GM10266 (cell line): Measurements from ENCODE around the gene HLA-C.

ENCODE experiments used
- DNase-seq: peaks from one replicate; pipeline ENCODE4 v3.0.0; 2012; ENCODE audit errors: extremely low spot score
- TF ChIP-seq, protein P1 (sequence below): IDR thresholded peaks from 2 replicates; pipeline ENCODE4 v1.5.1; 2012; ENCODE audit warnings: mild to moderate bottlenecking, low read depth; ENCODE audit not compliant: control insufficient read depth, insufficient read depth; ENCODE audit errors: missing control alignments

HLA-C gene

GRCh38 chr6:31307669-31308049 lies 35.8 kb upstream of the HLA-C start:
- TF ChIP-seq, protein P1, sequence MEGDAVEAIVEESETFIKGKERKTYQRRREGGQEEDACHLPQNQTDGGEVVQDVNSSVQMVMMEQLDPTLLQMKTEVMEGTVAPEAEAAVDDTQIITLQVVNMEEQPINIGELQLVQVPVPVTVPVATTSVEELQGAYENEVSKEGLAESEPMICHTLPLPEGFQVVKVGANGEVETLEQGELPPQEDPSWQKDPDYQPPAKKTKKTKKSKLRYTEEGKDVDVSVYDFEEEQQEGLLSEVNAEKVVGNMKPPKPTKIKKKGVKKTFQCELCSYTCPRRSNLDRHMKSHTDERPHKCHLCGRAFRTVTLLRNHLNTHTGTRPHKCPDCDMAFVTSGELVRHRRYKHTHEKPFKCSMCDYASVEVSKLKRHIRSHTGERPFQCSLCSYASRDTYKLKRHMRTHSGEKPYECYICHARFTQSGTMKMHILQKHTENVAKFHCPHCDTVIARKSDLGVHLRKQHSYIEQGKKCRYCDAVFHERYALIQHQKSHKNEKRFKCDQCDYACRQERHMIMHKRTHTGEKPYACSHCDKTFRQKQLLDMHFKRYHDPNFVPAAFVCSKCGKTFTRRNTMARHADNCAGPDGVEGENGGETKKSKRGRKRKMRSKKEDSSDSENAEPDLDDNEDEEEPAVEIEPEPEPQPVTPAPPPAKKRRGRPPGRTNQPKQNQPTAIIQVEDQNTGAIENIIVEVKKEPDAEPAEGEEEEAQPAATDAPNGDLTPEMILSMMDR: no peak
- no peak for DNase-seq

- TF ChIP-seq, protein P1: no peak
- no peak for DNase-seq
Observed at GRCh38 chr6:31305703-31306219, 33.9 kb upstream of the HLA-C start.

DNA sequence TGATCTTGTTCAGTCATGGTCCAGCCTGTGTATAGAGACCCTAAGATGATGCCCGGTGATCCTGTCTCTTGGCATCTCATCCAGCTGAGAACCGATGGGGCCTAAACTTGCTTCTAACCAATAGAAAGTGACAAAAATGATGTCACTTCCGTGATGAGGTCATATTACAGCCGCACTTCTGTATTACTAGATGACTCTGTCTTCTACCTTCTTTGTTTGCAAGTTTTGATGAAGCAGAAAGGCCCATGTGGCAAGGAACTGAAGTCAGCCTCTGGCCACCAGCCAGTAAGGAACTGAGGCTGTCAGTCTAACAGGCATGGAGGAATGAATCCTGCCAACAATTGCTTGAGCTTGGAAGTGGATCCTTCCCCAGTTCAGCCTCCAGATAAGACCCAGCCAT lies 32.8 kb upstream of the HLA-C start:
- no peak for DNase-seq
- TF ChIP-seq, protein P1: no peak

GRCh38 chr6:31300797-31301196 lies 28.9 kb upstream of the HLA-C start:
- no peak for DNase-seq
- TF ChIP-seq, protein P1: no peak

GRCh38 chr6:31299947-31300346 lies 28.1 kb upstream of the HLA-C start:
- no peak for DNase-seq
- TF ChIP-seq, protein P1: no peak

- no peak for DNase-seq
- TF ChIP-seq, protein P1: no peak
Observed at GRCh38 chr6:31299511-31299910, 27.6 kb upstream of the HLA-C start.

DNA sequence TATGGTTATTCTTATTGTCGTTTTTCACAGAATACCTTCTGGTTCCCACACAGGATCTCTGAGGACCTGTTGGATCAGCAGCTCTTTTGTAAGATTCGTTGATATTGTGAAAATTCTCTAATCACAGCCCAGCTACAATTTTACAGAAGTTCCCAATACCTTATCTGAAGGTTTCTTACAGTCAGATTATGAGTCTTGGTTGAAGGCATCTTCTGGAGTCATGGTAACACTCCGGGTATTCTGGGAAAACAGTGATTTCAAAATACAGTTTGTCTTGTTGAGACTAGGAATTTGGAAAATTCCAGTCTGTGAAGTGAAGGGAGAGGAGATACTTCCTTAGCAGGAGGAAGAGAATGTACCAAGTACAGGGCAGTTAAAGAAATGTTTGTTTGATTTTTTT lies 22.2 kb upstream of the HLA-C start:
- no peak for DNase-seq
- TF ChIP-seq, protein P1: no peak

DNA sequence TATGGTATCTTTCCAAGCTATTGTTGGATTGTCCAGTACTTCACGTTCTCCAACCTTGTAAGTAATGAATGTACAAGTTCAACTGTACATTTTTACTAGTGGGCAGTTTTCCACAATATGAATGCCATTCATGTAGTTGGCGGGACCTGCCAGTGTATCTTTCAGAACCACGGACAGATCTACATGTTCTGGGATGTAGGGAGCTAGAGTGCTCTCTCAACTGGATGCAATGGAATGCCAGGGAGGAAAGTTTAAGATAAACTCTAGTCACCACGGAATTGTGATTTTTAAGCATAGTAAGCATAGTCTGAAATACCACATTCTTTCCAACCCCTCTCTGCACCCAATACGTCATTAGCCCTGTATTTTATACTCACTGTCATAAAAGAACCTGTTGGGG lies 21.5 kb upstream of the HLA-C start:
- no peak for DNase-seq
- TF ChIP-seq, protein P1: no peak
